ENCODE data around the gene NDUFAF8. TPM values are rescaled to one million over a fixed set of nuclear protein-coding genes. Genes with fewer than 3 reads are reported as not detected.

Gene NDUFAF8
- total RNA-seq, 6 experiments from 2014 or later = 15.7 to 35.9 (median 23.3) TPM

DNA sequence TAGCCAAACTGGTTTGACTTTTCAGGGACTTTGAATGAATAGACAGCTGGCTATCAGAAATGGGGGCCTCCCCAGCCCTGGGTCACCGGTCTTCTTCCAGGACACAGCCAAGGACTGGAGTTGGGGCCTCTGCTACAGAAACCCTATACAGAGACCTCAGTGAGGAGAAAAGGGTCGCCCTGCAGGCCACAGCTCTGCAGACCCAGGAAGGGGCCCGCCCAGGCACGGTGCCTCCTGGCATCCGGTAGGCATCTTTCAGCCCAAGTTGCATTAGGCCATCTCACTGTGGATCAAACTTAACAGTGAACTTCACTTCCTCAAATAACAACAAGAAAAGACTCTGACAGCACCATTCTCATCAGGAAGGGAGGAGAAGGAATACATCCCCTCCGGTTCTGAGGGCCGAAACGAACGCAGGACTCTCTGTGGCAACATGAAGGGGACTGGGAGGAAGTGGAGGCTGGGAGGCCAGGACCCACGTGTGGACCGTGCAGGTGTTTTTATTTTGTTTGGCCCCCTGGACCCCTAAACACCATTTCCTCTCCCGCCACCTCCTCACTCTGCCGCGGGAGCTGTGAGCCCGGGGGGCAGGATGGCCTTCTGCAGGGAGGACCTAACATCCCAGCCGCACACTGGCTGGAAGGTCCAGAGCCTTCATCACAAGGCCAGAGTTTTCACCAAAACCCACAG is 48.8 kb downstream of the NDUFAF8 start:
- no peak overlapping the region for H3K27ac ChIP-seq
- intact Hi-C loops (cut with DNase I) = loop anchor here in 1 of 2 donors (10.0 kb wide), 1 partner anchor 197 kb away; no protein-coding TSS in a partner anchor
- ATAC-seq (no peak), DNase-seq (no peak)
- no peaks in the 10 kb centered on the region for H3K9me3 ChIP-seq
- 62% methylated on average over 11 of the region's 16 CpGs for WGBS (ENCODE audit: insufficient coverage, low coverage, low lambda C conversion rate, missing lambda C conversion rate)
- H3K4me3 ChIP-seq = no peak overlapping the region
- TF ChIP-seq, protein P1, sequence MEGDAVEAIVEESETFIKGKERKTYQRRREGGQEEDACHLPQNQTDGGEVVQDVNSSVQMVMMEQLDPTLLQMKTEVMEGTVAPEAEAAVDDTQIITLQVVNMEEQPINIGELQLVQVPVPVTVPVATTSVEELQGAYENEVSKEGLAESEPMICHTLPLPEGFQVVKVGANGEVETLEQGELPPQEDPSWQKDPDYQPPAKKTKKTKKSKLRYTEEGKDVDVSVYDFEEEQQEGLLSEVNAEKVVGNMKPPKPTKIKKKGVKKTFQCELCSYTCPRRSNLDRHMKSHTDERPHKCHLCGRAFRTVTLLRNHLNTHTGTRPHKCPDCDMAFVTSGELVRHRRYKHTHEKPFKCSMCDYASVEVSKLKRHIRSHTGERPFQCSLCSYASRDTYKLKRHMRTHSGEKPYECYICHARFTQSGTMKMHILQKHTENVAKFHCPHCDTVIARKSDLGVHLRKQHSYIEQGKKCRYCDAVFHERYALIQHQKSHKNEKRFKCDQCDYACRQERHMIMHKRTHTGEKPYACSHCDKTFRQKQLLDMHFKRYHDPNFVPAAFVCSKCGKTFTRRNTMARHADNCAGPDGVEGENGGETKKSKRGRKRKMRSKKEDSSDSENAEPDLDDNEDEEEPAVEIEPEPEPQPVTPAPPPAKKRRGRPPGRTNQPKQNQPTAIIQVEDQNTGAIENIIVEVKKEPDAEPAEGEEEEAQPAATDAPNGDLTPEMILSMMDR (IDR thresholded peaks at IDR 0.05) = no peak
- TF ChIP-seq POLR2A (IDR thresholded peaks at IDR 0.05) = no peak
- H3K4me1 ChIP-seq = peaks cover 0 to 18% (median 7%) of the 10 kb centered on the region in 4 donors
- H3K27me3 ChIP-seq = no peaks in the 10 kb centered on the region
- peaks cover 0 to 40% (median 13%) of the 10 kb centered on the region in 4 donors for H3K36me3 ChIP-seq

DNA sequence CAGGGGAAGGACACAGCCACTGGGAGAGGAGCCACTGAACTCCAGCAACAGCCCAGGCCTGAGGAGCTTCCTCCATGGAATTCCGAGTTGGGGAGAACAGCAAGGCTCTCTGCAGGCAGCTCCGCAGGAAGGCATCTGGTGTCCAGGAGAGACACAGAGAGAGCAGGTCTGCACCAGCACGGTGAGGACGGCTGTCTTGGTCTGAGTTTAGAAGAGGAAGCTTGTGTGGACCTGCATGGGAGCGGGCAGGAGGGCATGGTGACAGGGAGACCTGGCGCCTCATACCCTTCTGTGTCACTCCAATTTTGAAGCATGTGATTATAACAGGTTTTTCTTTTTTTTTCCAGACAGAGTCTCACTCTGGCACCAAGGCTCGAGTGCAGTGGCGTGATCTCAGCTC is 49.6 kb downstream of the NDUFAF8 start:
- Histone ChIP-seq H3K9me3 (no peaks in the 10 kb centered on the region), H3K4me1 (peaks cover 0 to 26% (median 11%) of the 10 kb centered on the region in 4 donors), H3K4me3 (no peak overlapping the region), H3K27ac (no peak overlapping the region), H3K36me3 (peaks cover 0 to 34% (median 11%) of the 10 kb centered on the region in 4 donors), H3K27me3 (no peaks in the 10 kb centered on the region)
- 90% methylated on average over 6 of the region's 8 CpGs for WGBS (ENCODE audit: insufficient coverage, low coverage, low lambda C conversion rate, missing lambda C conversion rate)
- ATAC-seq (no peak), DNase-seq (no peak)
- TF ChIP-seq, protein P1 (IDR thresholded peaks at IDR 0.05) = no peak
- TF ChIP-seq POLR2A (IDR thresholded peaks at IDR 0.05) = no peak
- intact Hi-C loops (cut with DNase I) = loop anchor here in 1 of 2 donors (10.0 kb wide), 1 partner anchor 196 kb away; no protein-coding TSS in a partner anchor

DNA sequence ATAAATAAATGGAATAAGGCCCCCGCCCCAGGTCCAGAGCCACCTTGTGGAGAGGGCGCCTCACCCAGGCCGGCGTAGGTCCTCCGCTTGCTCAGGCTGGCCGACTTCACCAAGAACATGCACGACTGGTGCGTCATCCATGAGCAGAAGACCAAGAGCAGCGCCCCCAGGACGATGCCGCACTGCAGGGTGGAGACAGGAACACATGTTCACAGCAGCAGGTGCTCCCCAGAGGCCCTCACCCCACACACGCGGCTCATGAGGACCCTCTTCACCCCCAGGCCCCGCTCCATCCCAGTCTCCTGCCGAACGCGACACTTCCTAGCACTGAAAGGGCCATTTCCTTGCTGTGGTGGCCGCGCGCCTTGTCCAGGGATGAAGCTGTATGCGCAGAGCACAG is 50.5 kb downstream of the NDUFAF8 start:
- TF ChIP-seq, protein P1 (IDR thresholded peaks at IDR 0.05) = no peak
- TF ChIP-seq POLR2A (IDR thresholded peaks at IDR 0.05) = no peak
- DNase-seq = no peak
- H3K36me3 ChIP-seq = peaks cover 0 to 27% (median 7%) of the 10 kb centered on the region in 4 donors
- H3K4me1 ChIP-seq = peaks cover 0 to 32% (median 13%) of the 10 kb centered on the region in 4 donors
- H3K27ac ChIP-seq = no peak overlapping the region
- H3K27me3 ChIP-seq = no peaks in the 10 kb centered on the region
- WGBS (ENCODE audit: insufficient coverage, low coverage, low lambda C conversion rate, missing lambda C conversion rate) = 97% methylated on average over 14 of the region's 21 CpGs
- H3K4me3 ChIP-seq = no peak overlapping the region
- no peak for ATAC-seq
- no peaks in the 10 kb centered on the region for H3K9me3 ChIP-seq
- intact Hi-C loops (cut with DNase I) = loop anchor here in 1 of 2 donors (10.0 kb wide), 1 partner anchor 195 kb away; no protein-coding TSS in a partner anchor

DNA sequence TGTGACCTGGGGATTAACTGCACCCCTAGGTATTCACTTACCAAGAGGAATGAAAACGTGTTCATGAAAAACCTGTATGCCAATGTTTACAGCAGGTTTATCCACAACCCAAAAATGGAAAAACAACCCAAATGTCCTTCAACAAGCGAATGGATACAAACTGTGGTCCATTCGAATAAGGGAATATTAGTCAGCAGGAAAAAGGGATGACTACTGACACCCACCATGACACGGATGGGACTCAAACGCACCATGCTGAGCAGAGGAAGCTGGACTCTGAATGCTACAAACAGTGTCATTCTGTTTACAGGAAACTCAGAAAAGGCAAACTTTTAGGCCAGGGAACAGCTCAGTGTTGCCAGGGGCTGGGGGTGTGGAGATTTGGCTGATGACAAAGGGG is 51.1 kb downstream of the NDUFAF8 start:
- Histone ChIP-seq H3K4me1 (peaks cover 0 to 32% (median 13%) of the 10 kb centered on the region in 4 donors), H3K36me3 (peaks cover 0 to 22% (median 7%) of the 10 kb centered on the region in 4 donors), H3K4me3 (no peak overlapping the region), H3K27me3 (no peaks in the 10 kb centered on the region), H3K27ac (no peak overlapping the region), H3K9me3 (no peaks in the 10 kb centered on the region)
- WGBS (ENCODE audit: insufficient coverage, low coverage, low lambda C conversion rate, missing lambda C conversion rate) = 89% methylated on average over 4 of the region's 5 CpGs
- DNase-seq (no peak), ATAC-seq (no peak)
- no peak for TF ChIP-seq POLR2A (IDR thresholded peaks at IDR 0.05)
- TF ChIP-seq, protein P1 (IDR thresholded peaks at IDR 0.05) = no peak
- intact Hi-C loops (cut with DNase I) = no loop called here

Other genes starting within 250 kb of the NDUFAF8 start
- gene CHMP6, start 247.5 kb upstream of the NDUFAF8 start, total RNA-seq = 10 to 100 TPM; 13.4 to 27.8 (median 15.6) TPM
- gene BAIAP2, start 204.2 kb upstream of the NDUFAF8 start, total RNA-seq = 100 to 1,000 TPM in 1 of 6 experiments, 10 to 100 TPM in 5; 46.6 to 139 (median 63.3) TPM
- gene PVALEF, start 73.8 kb upstream of the NDUFAF8 start, total RNA-seq = not detected
- gene AATK, start 73.1 kb upstream of the NDUFAF8 start, total RNA-seq = 1 to 10 TPM in 2 of 6 experiments, under 1 TPM in 4; 0.31 to 1.2 (median 0.86) TPM
- 1 to 10 TPM; 1.5 to 4.3 (median 2.1) TPM for gene CEP131, start 16.4 kb upstream of the NDUFAF8 start, total RNA-seq
- 10 to 100 TPM; 11.9 to 27.6 (median 18.1) TPM for gene TEPSIN, start 263 bp upstream of the NDUFAF8 start, total RNA-seq
- gene SLC38A10, start 56.0 kb downstream of the NDUFAF8 start, total RNA-seq = 100 to 1,000 TPM in 1 of 6 experiments, 10 to 100 TPM in 5; 60.9 to 104 (median 86.1) TPM
- gene BAHCC1, start 156.1 kb downstream of the NDUFAF8 start, total RNA-seq = 1 to 10 TPM; 2.5 to 6.4 (median 4.9) TPM